ENCODE results near the gene ABHD10.

Gene ABHD10

GRCh38 chr3:112018712-112019111 is 39.9 kb downstream of the ABHD10 start:
- TF ChIP-seq CTCF (IDR thresholded peaks at IDR 0.05; ENCODE audit: low read length): no peak
- no peak for TF ChIP-seq EZH2 (IDR thresholded peaks at IDR 0.05; ENCODE audit: borderline replicate concordance, low read length)
- no peak overlapping the region for H3K4me2 ChIP-seq (ENCODE audit: low read length)
- no peak overlapping the region for H3K9ac ChIP-seq (ENCODE audit: low read length)
- no peaks in the 10 kb centered on the region for H3F3A ChIP-seq (ENCODE audit: insufficient read depth, low read length)
- no peaks in the 10 kb centered on the region for H3K36me3 ChIP-seq (ENCODE audit: insufficient read depth, low read length)
- no peak overlapping the region for H3K27ac ChIP-seq (ENCODE audit: low read depth, low read length, poor library complexity, severe bottlenecking)
- H3K4me1 ChIP-seq (ENCODE audit: insufficient read depth, low read length, severe bottlenecking): no peaks in the 10 kb centered on the region
- no peak overlapping the region for H2AFZ ChIP-seq (ENCODE audit: low read length)
- H3K9me3 ChIP-seq (ENCODE audit: low read length): no peaks in the 10 kb centered on the region
- H3K9me2 ChIP-seq (ENCODE audit: low read depth, low read length): no peaks in the 10 kb centered on the region
- no peaks in the 10 kb centered on the region for H4K20me1 ChIP-seq (ENCODE audit: insufficient read depth, low read length)
- no peak overlapping the region for H3K4me3 ChIP-seq (ENCODE audit: low read depth, low read length, poor library complexity, severe bottlenecking)
- no peaks in the 10 kb centered on the region for H3K79me2 ChIP-seq (ENCODE audit: insufficient read depth, low read length)
- no peaks in the 10 kb centered on the region; the same call in 1 of the 2 replicates for H3K27me3 ChIP-seq (ENCODE audit: insufficient read depth, low read length)

- H3K4me2 ChIP-seq (ENCODE audit: low read length): no peak overlapping the region
- H4K20me1 ChIP-seq (ENCODE audit: insufficient read depth, low read length): no peaks in the 10 kb centered on the region
- TF ChIP-seq EZH2 (IDR thresholded peaks at IDR 0.05; ENCODE audit: borderline replicate concordance, low read length): no peak
- no peak for TF ChIP-seq CTCF (IDR thresholded peaks at IDR 0.05; ENCODE audit: low read length)
- no peaks in the 10 kb centered on the region for H3K4me1 ChIP-seq (ENCODE audit: insufficient read depth, low read length, severe bottlenecking)
- H3K27me3 ChIP-seq (ENCODE audit: insufficient read depth, low read length): no peaks in the 10 kb centered on the region; the same call in 1 of the 2 replicates
- no peaks in the 10 kb centered on the region for H3K9me2 ChIP-seq (ENCODE audit: low read depth, low read length)
- no peak overlapping the region for H3K4me3 ChIP-seq (ENCODE audit: low read depth, low read length, poor library complexity, severe bottlenecking)
- no peaks in the 10 kb centered on the region for H3K9me3 ChIP-seq (ENCODE audit: low read length)
- H3F3A ChIP-seq (ENCODE audit: insufficient read depth, low read length): no peaks in the 10 kb centered on the region
- H3K36me3 ChIP-seq (ENCODE audit: insufficient read depth, low read length): no peaks in the 10 kb centered on the region
- no peak overlapping the region for H3K27ac ChIP-seq (ENCODE audit: low read depth, low read length, poor library complexity, severe bottlenecking)
- no peak overlapping the region for H2AFZ ChIP-seq (ENCODE audit: low read length)
- H3K79me2 ChIP-seq (ENCODE audit: insufficient read depth, low read length): no peaks in the 10 kb centered on the region
- H3K9ac ChIP-seq (ENCODE audit: low read length): no peak overlapping the region
Measured at GRCh38 chr3:112019716-112020115, 40.9 kb downstream of the ABHD10 start.

- no peak overlapping the region for H3K9ac ChIP-seq (ENCODE audit: low read length)
- H3K79me2 ChIP-seq (ENCODE audit: insufficient read depth, low read length): no peaks in the 10 kb centered on the region
- H3K27ac ChIP-seq (ENCODE audit: low read depth, low read length, poor library complexity, severe bottlenecking): no peak overlapping the region
- H3K4me1 ChIP-seq (ENCODE audit: insufficient read depth, low read length, severe bottlenecking): no peaks in the 10 kb centered on the region
- H2AFZ ChIP-seq (ENCODE audit: low read length): no peak overlapping the region
- H3K4me3 ChIP-seq (ENCODE audit: low read depth, low read length, poor library complexity, severe bottlenecking): no peak overlapping the region
- H4K20me1 ChIP-seq (ENCODE audit: insufficient read depth, low read length): no peaks in the 10 kb centered on the region
- TF ChIP-seq CTCF (IDR thresholded peaks at IDR 0.05; ENCODE audit: low read length): no peak
- no peak for TF ChIP-seq EZH2 (IDR thresholded peaks at IDR 0.05; ENCODE audit: borderline replicate concordance, low read length)
- no peaks in the 10 kb centered on the region for H3K9me2 ChIP-seq (ENCODE audit: low read depth, low read length)
- H3F3A ChIP-seq (ENCODE audit: insufficient read depth, low read length): no peaks in the 10 kb centered on the region
- H3K4me2 ChIP-seq (ENCODE audit: low read length): no peak overlapping the region
- H3K9me3 ChIP-seq (ENCODE audit: low read length): no peaks in the 10 kb centered on the region
- H3K27me3 ChIP-seq (ENCODE audit: insufficient read depth, low read length): no peaks in the 10 kb centered on the region; the same call in 1 of the 2 replicates
- H3K36me3 ChIP-seq (ENCODE audit: insufficient read depth, low read length): no peaks in the 10 kb centered on the region
Measured at GRCh38 chr3:112020674-112021085, 41.9 kb downstream of the ABHD10 start.
